ENCODE measurements around the gene CALML6.
A peak's percentile ranks its signal among the peaks of the same experiment; 100 is the strongest.
"Not testable (repeated sequence)": the region's sequence is repeated elsewhere in the genome, so short reads cannot be mapped to it uniquely, and the experiment has no call there.

Gene CALML6

DNA sequence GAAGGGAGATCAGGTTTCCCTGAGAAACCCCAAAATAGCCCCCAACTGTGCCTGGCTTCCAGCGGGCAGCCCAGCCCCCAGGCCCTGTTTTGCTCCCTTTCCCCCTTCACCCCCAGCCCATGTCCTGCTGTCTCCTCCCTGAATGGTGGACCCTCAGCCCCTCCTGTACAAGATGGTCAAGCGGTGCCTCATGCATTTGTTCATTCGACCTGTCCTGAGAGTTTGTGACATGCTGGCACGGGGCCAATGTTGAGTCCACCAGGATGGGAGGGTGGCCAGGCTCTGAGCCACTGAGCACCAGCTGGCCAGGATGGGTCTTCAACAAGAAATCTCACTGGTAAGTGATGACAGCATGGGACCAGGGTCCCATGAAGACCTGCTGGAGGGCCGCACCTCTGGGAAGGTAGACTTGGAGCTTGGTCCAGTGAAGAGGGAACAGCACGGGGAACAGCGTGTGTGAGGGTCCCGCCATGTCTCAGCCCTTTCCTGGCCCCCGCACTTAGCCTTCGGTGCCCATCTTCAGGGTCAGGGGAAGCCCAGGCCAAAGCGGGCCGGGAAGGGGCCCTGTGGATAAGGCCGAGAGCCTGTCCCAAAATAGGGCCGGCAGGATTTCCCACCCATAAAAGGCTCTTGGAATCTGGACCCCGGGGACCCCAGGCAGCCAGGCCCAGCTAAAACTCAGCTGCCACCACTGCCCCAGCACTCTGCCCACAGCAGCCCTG, at the start of gene CALML6:
Gene CALML6 (plus strand): TSS at position 290 of the 722 bp plus-strand sequence. CDS start 21 bp downstream, at position 311.
- DNase-seq (ENCODE audit: low read depth in 2 of 2) = no peak

DNA sequence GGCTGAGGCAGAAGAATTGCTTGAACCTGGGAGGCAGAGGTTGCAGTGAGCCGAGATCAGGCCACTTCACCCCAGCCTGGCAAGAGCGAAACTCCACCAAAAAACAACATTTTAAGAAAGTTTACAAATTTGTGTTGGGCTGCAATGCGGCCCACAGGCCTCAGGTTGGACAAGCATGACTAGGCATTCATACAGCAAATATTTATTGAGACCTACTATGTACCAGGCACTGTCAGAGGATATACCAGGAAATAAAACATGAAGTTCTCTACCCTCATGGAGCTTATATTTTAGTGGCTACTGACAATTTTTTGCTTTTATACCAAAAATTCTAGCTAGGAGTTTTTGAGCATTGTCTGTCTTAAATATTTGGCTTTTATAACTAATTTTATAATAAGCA, 47.9 kb upstream of the CALML6 start:
- no peak for DNase-seq (ENCODE audit: low read depth in 2 of 2)

DNA sequence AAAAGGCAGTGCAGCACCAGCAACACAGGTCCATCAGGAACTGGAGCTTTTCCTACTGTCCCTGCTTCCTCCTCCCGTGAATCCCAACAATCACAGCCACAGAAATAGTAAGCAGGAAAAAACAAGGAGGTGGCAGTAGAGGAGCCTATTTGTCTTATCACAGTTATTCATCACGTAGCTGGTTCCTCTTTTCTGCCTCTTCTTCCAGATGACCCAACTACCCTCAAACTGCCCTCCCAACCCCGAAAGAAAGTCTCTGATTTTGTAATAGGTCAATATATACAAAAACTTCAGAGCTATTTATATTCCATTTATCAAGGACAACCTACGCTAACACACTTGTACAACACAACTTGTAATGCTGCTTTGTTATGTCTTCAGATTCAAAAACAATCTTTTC, 45.6 kb upstream of the CALML6 start:
- no peak for DNase-seq (ENCODE audit: low read depth in 2 of 2)

- no peak for DNase-seq (ENCODE audit: low read depth in 2 of 2)
Measured at GRCh38 chr1:1872329-1872994, 42.6 kb upstream of the CALML6 start.

DNA sequence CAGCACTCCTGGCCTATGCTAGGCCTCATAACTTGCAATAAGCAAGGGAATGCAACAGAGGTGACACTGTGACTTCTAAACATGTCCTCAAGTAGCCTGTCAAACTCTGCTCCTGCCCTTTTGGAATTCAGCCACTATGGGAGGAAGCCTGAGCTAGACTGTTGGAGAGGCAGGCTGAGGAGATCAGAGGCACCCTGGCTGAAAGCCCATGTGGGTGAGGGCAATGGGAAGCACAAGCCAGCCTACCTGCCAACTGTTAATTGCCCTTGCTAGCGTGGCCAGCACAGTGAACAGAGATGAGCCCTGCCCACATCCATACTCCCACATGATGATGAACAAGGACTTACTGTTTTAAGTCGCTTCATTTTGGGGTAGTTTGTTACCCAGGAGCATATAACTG, 41.9 kb upstream of the CALML6 start:
- no peak for DNase-seq (ENCODE audit: low read depth in 2 of 2)

- DNase-seq (ENCODE audit: low read depth in 2 of 2) = no peak
Measured at GRCh38 chr1:1874901-1875300, 40.2 kb upstream of the CALML6 start.

DNA sequence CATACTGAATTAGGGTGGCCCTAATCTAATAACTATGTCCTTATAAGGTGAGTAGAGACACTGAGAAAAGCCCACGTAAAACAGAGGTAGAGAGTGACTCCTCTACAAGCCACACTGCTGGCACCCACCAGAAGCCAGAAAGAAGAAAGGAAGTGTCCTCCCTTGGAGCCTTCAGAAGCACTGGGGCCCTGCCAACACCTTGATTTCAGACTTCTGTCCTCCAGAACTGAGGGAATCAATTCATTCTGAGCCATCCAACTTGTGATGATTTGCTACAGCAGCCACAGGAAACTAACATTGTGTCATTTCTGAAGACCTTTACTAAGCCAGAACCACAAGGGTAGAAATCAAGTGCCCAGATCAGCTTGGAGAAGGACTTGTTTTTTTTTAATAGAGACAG, 39.1 kb upstream of the CALML6 start:
- no peak for DNase-seq (ENCODE audit: low read depth in 2 of 2)

GRCh38 chr1:1876335-1876930, 38.6 kb upstream of the CALML6 start:
- no peak for DNase-seq (ENCODE audit: low read depth in 2 of 2)

DNA sequence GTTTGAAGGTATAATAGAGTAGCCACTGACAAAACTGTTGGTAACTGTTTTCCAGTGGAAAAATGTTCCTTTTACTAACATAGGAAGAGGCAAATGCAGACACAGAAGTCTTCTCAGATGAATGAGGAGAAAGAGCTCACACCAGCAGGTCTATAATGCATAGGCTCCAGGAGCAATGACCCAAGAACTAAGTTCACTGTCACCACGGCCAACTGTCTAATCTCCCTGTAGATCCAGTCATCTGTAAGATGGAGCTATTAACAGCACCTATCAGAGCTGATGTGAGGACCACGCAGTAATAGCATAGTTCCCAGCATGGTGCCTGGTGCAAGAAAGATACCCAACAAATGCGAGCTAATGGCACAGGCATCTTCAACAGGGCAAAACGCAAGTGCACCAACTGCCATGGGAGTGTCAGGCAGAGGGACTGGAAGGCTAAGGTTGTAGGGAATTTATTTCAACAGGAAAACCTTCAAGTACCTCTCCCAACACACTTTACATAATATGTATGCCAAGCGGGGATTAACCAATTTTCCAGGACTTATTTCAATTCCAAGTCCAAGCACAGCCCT, 37.1 kb upstream of the CALML6 start:
- DNase-seq (ENCODE audit: low read depth in 2 of 2) = no peak

GRCh38 chr1:1879942-1880341, 35.1 kb upstream of the CALML6 start:
- DNase-seq (ENCODE audit: low read depth in 2 of 2) = no peak

DNA sequence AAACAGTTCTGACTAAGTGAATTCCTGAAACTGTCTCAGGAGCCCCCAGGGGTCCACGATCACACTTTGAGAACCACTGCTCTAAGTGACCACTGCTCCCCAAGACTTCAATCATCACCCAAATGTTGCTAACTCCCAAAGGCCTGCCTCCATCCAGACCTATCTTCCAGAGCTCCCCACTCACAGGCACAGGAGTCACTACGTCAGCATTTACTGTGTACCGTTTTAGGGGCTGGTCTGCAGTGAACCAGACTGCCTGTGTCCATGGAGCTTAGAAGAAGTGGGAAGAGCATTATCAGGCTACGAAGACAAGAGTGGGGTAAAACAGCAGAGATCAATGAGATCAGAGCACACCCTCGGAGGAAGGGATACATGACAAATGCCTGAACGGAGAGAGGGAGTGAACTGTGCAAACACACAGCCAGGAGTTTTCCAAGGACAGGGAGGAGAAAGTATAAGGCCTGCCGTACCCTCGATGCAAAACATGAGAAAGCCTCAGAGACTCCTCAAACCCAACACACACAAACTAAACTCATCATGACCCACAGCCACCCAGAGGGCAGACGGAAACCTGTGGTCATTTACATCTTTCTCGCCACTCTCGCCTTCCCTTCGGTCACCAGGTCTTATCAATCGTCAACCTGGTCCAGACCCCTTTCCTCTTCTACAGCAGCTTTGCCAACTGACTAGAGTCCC, 34.3 kb upstream of the CALML6 start:
- DNase-seq (ENCODE audit: low read depth in 2 of 2) = no peak

DNA sequence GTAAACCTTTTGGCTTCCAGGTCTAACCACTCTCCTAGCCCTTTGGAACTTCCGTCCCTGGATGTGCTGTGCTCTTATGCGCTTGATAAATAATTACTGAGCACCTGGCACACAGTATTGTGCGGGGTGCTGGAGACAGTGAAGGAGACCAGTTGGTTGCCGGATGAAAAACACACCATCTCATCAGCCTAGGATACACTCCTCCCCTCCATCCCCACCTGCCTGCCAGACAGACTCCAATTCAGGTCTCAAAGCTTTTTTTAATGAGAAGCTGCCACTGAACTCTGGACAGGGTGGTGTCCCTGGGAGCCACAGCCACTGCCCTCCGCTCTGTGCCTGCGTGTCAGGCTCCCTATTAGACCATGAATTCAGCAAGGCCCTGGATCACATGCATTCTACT, 33.3 kb upstream of the CALML6 start:
- no peak for DNase-seq (ENCODE audit: low read depth in 2 of 2)

DNA sequence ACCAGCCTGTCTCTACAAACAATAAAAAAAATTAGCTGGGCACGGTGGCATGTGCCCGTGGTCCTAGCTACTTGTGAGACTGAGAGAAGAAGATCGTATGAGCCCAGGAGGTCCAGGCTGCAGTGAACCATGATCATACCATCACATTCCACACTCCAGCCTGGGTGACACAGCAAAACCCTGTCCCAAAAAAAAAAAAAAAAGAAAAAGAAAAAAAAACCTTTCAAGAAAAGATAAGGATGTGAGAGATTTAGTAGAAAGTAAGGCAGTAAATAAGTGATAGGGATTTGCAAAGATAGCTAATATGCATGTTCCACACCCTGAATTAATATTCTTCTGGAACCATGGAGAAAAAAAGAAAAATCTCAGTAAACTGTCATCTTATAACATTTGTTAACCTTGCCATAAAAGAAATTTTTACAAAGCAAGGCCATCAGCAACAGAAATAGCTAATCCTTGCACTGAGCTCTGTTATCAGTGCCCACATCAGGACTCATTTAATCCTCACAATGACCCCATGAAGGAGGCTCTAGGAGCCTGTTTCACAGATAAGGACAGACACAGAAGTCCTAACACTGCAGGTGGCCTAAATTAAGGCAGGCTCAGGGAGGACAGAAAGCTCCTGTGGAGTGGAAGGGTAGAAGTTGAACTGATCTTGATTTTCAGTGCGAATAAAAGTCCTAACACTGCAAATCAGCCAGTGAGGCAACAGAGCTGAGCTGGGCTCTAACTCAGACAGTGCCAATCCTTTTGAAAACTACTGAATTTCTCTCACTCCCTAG, 31.8 kb upstream of the CALML6 start:
- no peak for DNase-seq (ENCODE audit: low read depth in 2 of 2)

- not testable (repeated sequence) for DNase-seq (ENCODE audit: low read depth in 2 of 2)
Measured at GRCh38 chr1:1883890-1884289, 31.2 kb upstream of the CALML6 start.

- DNase-seq (ENCODE audit: low read depth in 2 of 2) = no peak
Measured at GRCh38 chr1:1889090-1889750, 25.8 kb upstream of the CALML6 start.

- peak in 1 of 2 donors; percentile 29 for DNase-seq (ENCODE audit: low read depth in 2 of 2)
Measured at GRCh38 chr1:1889847-1890505, 25.1 kb upstream of the CALML6 start.

- DNase-seq (ENCODE audit: low read depth in 2 of 2) = peak; percentile 75 to 77
Measured at GRCh38 chr1:1890506-1891348, 24.3 kb upstream of the CALML6 start, which contains the start of gene GNB1. GNB1 (minus strand) TSS chr1:1891087; CDS start chr1:1825453, 65,634 bp downstream.

DNA sequence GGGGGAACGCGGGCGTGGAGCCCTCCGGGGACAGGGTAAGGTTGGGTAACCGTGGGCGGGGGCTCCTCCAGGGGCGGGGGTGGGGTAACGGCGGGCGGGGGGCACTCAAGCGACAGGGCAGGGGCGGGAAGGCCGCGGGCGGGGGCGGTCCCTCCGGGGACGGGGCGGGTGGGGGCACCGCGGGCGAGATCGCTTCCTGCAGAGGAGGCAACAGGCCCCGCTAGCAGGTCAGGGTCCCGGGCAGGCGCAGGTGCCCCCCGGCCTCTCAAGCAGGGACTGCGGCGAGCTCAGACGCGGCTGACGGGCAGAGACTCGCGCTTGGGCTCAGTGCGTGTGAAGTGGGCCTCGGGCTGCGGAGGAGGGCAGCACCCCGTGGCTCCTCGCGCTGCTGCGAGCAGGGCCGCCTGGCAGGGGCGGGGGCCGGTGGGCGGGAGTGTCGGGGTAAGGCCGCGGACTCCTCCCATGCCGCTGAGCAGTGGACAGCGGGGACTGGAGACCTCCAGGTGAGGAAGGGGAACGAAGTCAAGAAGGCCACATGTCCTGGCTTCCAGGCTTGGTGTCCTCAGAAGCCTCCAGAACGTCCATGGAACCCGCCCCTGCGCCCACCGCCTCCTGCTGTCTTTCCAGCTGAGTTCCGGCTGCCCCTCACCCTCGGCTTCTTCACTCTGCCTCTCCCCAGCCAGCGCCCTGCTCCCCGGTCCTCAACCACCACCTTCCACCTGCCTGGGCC, 23.5 kb upstream of the CALML6 start:
- peak; percentile 49 to 64 for DNase-seq (ENCODE audit: low read depth in 2 of 2)

All from activated CD4-positive, alpha-beta T cell treated with anti-CD3 and anti-CD28 coated beads for 24 hours (primary cell).